K562 (cell line): ENCODE measurements around the gene ZNF562. TPM values are rescaled to one million over a fixed set of nuclear protein-coding genes. Genes with fewer than 3 reads are reported as not detected.

ENCODE experiments used
- ATAC-seq: fragments of 200-7000 bp; cut with Tn5 transposase; 3 replicates; pipeline ENCODE4 v1.9.1; 2020; ENCODE audit warnings: moderate library complexity
- BruUV-seq: library from RNA; stranded (reverse); fragments of 400-500 nt; replicated peaks from 2 replicates; lab custom pipeline; 2021; lab: Mats Ljungman, UMichigan
- CTCF ChIA-PET: fragments of 300-600 bp; formaldehyde crosslinking; extraction: SDS; loops from one replicate; lab custom pipeline; 2021; ENCODE audit warnings: low intra/inter-chr PET ratio; lab: Yijun Ruan, JAX
- POLR2A ChIA-PET: fragments of 300-600, 350-650 bp; sonication (Branson Sonifier 250); formaldehyde crosslinking; extraction: SDS; loops from one replicate; lab custom pipeline; 2021; ENCODE audit warnings: antibody characterized with exemption, inconsistent platforms; lab: Yijun Ruan, JAX
- DNase-seq, 4 experiments: peaks; one replicate each; pipeline versions ENCODE4 v3.0.0 to v3.0.0-alpha.2; 2011 to 2018; ENCODE audit warnings: low spot score in 3 of 4, mixed read lengths in 3 of 4; ENCODE audit errors: extremely low read depth in 1 of 4
- FAIRE-seq: peaks from 2 replicates; lab custom pipeline; 2011; peaks lifted over from hg19 to GRCh38; lab: Jason Lieb, UNC
- H2AFZ ChIP-seq: 2 replicates; pipeline ENCODE4 v1.6.0; 2011; ENCODE audit warnings: low read depth, low read length, control low read depth, inconsistent platforms
- H3K27ac ChIP-seq: fragments of 200-600 bp; 3 replicates; pipeline ENCODE4 v1.8.0; 2011; ENCODE audit warnings: low read depth, mild to moderate bottlenecking, control low read depth, inconsistent platforms, low read length, moderate library complexity, mixed read lengths; ENCODE audit errors: extremely low read depth
- H3K27me3 ChIP-seq, 2 experiments: fragments of 300-600 bp in 1 of 2; 2 replicates in 1 of 2; 3 replicates in 1 of 2; pipeline versions ENCODE4 v1.6.0 to v1.8.0; 2011; ENCODE audit warnings: inconsistent platforms in 2 of 2, low read length in 2 of 2, mild to moderate bottlenecking in 1 of 2, mixed read lengths in 1 of 2, moderate library complexity in 1 of 2; ENCODE audit not compliant: control insufficient read depth in 2 of 2, insufficient read depth in 2 of 2
- H3K36me3 ChIP-seq: fragments of 300-600 bp; 3 replicates; pipeline ENCODE4 v1.8.0; 2011; ENCODE audit warnings: mild to moderate bottlenecking, low read length, inconsistent platforms; ENCODE audit not compliant: control insufficient read depth, insufficient read depth
- H3K4me1 ChIP-seq, 2 experiments: fragments of 200-600 bp in 1 of 2; replicated peaks in 1 of 2; 2 replicates in 1 of 2; 3 replicates in 1 of 2; pipeline versions ENCODE4 v1.5.1 to v1.8.0; 2011; ENCODE audit warnings: inconsistent platforms in 2 of 2, low read length in 2 of 2, mild to moderate bottlenecking in 1 of 2, mixed read lengths in 1 of 2, moderate library complexity in 1 of 2; ENCODE audit not compliant: control insufficient read depth in 2 of 2, insufficient read depth in 2 of 2
- H3K4me2 ChIP-seq: 2 replicates; pipeline ENCODE4 v1.6.1; 2011; ENCODE audit warnings: low read length, control low read depth, inconsistent platforms, mixed read lengths; ENCODE audit not compliant: insufficient read depth
- H3K4me3 ChIP-seq: fragments of 200-600 bp; sonication (generic), shearing (Covaris generic); 2 replicates; pipeline ENCODE4 v1.5.1; 2016; ENCODE audit warnings: control low read depth, inconsistent platforms
- H3K79me2 ChIP-seq: fragments of 200-600 bp; 3 replicates; pipeline ENCODE4 v1.8.0; 2011; ENCODE audit warnings: low read length, inconsistent platforms; ENCODE audit not compliant: control insufficient read depth, insufficient read depth
- H3K9ac ChIP-seq, 2 experiments: 2 replicates each; pipeline versions ENCODE4 v1.6.0 to v1.6.1; 2011; ENCODE audit warnings: low read depth in 2 of 2, low read length in 2 of 2, control low read depth in 1 of 2, inconsistent platforms in 1 of 2, mild to moderate bottlenecking in 1 of 2, mixed read lengths in 1 of 2; ENCODE audit not compliant: insufficient read depth in 1 of 2
- H3K9me1 ChIP-seq: one replicate; pipeline ENCODE4 v1.6.0; 2011; ENCODE audit warnings: inconsistent platforms, mild to moderate bottlenecking, low read length, moderate library complexity; ENCODE audit not compliant: control insufficient read depth, insufficient read depth
- H3K9me3 ChIP-seq: replicated peaks from 2 replicates; pipeline ENCODE4 v1.5.1; 2011; ENCODE audit warnings: low read depth, low read length, inconsistent platforms; ENCODE audit not compliant: control insufficient read depth, insufficient read depth
- H4K20me1 ChIP-seq: replicated peaks from 2 replicates; pipeline ENCODE4 v1.6.1; 2011; ENCODE audit warnings: low read length, inconsistent platforms, mixed read lengths; ENCODE audit not compliant: control insufficient read depth, insufficient read depth
- CBX3 ChIP-seq, 2 experiments: IDR thresholded peaks; 1 replicate in 1 of 2; 2 replicates in 1 of 2; pipeline ENCODE4 v1.6.1; 2012; ENCODE audit warnings: inconsistent platforms in 2 of 2, low read length in 2 of 2, borderline replicate concordance in 1 of 2, control low read depth in 1 of 2
- CHCHD3 ChIP-seq: fragments of 250-450 bp; sonication (Bioruptor Pico); IDR thresholded peaks from 2 replicates; pipeline ENCODE4 v2.1.2; 2022; ENCODE audit warnings: mild to moderate bottlenecking
- CTCFL ChIP-seq: IDR thresholded peaks from 2 replicates; pipeline ENCODE4 v1.6.1; 2011; ENCODE audit warnings: borderline replicate concordance, low read depth, mild to moderate bottlenecking, moderate library complexity, low read length; ENCODE audit not compliant: insufficient read depth, poor library complexity, severe bottlenecking
- FOXM1 ChIP-seq, 2 experiments: fragments of 450-650 bp in 1 of 2; sonication (generic) in 1 of 2; formaldehyde crosslinking in 1 of 2; IDR thresholded peaks; 2 replicates each; pipeline versions ENCODE4 v1.6.1 to v1.9.0; 2017 to 2022; ENCODE audit warnings: low read depth in 2 of 2, mild to moderate bottlenecking in 2 of 2, missing genetic modification reagents in 1 of 2, moderate library complexity in 1 of 2
- KDM5B ChIP-seq: fragments of 200-600 bp; sonication (generic); IDR thresholded peaks from 2 replicates; pipeline ENCODE4 v1.6.1; 2012; ENCODE audit warnings: low read depth, mild to moderate bottlenecking, moderate library complexity, low read length, control low read depth, inconsistent platforms; ENCODE audit not compliant: insufficient replicate concordance
- KLF1 ChIP-seq: fragments of 450-650 bp; IDR thresholded peaks from 2 replicates; pipeline ENCODE4 v1.6.1; 2016; ENCODE audit warnings: missing genetic modification characterization, missing compliant biosample characterization
- LARP7 ChIP-seq: fragments of 450-650 bp; IDR thresholded peaks from 2 replicates; pipeline ENCODE4 v1.6.1; 2016
- MCM7 ChIP-seq, 2 experiments: fragments of 450-650 bp; IDR thresholded peaks; 2 replicates each; pipeline ENCODE4 v1.6.1; 2016 to 2018
- MIER1 ChIP-seq: fragments of 450-650 bp; IDR thresholded peaks from 2 replicates; pipeline ENCODE4 v1.6.1; 2016; ENCODE audit warnings: antibody characterized with exemption, mild to moderate bottlenecking, low read depth
- NCOR1 ChIP-seq: fragments of 450-650 bp; IDR thresholded peaks from 2 replicates; pipeline ENCODE4 v1.6.1; 2016; ENCODE audit warnings: mild to moderate bottlenecking, moderate library complexity
- RBBP5 ChIP-seq: fragments of 200-600 bp; sonication (generic); IDR thresholded peaks from 2 replicates; pipeline ENCODE4 v1.6.1; 2012; ENCODE audit warnings: borderline replicate concordance, mild to moderate bottlenecking, low read length, control low read depth, inconsistent platforms; ENCODE audit not compliant: insufficient read depth, poor library complexity, severe bottlenecking
- SRSF3 ChIP-seq: fragments of 200-400 bp; formaldehyde crosslinking; IDR thresholded peaks from 2 replicates; pipeline ENCODE4 v1.6.1; 2016; ENCODE audit warnings: mild to moderate bottlenecking, low read length, moderate library complexity; ENCODE audit not compliant: insufficient read depth
- ZZZ3 ChIP-seq: fragments of 450-650 bp; IDR thresholded peaks from 2 replicates; pipeline ENCODE4 v1.6.1; 2016; ENCODE audit warnings: antibody characterized with exemption, mild to moderate bottlenecking, moderate library complexity
- WGBS: fragments of 100-300 bp; shearing (Covaris generic); methylation state at CpG from one replicate; pipeline ENCODE4 v1.1.6; 2016; ENCODE audit warnings: low coverage, mixed read lengths; ENCODE audit not compliant: insufficient coverage; ENCODE audit errors: missing lambda C conversion rate; 5-methylcytosine and 5-hydroxymethylcytosine counted together
- in situ Hi-C: fragments of 300-500 bp; cut with MboI; formaldehyde crosslinking; loops from 4 replicates; pipeline ENCODE4 v1.15.0; 2018; ENCODE audit warnings: inconsistent platforms, mixed read lengths
- intact Hi-C: fragments of 100-400 bp; cut with micrococcal nuclease; formaldehyde crosslinking; loops from 2 replicates; pipeline ENCODE4 v1.14.2; 2022
- polyA plus RNA-seq, 8 experiments: library from polyadenylated mRNA; depleted of rRNA in 4 of 8; stranded (reverse) in 5 of 8; unstranded in 3 of 8; fragments of >200 nt; fragmentation: Nextera tagmentation in 2 of 8; fragmentation: Illumina TruSeq in 1 of 8; extraction: Ambion mirVana in 2 of 8; extraction: Trizol in 1 of 8; gene quantifications; 2 replicates each; pipeline versions ENCODE4 v1.2.1 to v1.2.3, GENCODE V29; 2011 to 2014; ENCODE audit warnings: inconsistent platforms in 1 of 8, missing spikeins in 1 of 8
- total RNA-seq, 7 experiments: library from RNA; depleted of rRNA in 6 of 7; stranded (reverse); fragments of >200 nt in 6 of 7; fragmentation: Illumina TruSeq in 2 of 7; extraction: Trizol in 2 of 7; gene quantifications; 2 replicates each; pipeline versions ENCODE4 v1.2.1 to v1.2.3, GENCODE V29; 2011 to 2021; ENCODE audit warnings: low replicate concordance in 1 of 7
- TF ChIP-seq, protein P1 (sequence below): fragments of 200-800 bp; sonication (Bioruptor generic); IDR thresholded peaks from 2 replicates; pipeline ENCODE4 v1.6.1; 2017; ENCODE audit warnings: missing genetic modification characterization, missing compliant biosample characterization
- TF ChIP-seq, protein P2 (sequence below): fragments of 450-650 bp; formaldehyde crosslinking; IDR thresholded peaks from 2 replicates; pipeline ENCODE4 v1.4.0; 2022; ENCODE audit warnings: missing genetic modification characterization

ZNF562 gene
- total and polyA plus RNA-seq, 9 of the 15 experiments (the other 6 are each of a cell fraction or from before 2014, with no cell fraction given), result 11.8 to 46.9 (median 20.8) TPM

GRCh38 chr19:9709305-9709704 is 34.4 kb upstream of the ZNF562 start:
- no peak overlapping the region for H3K9ac ChIP-seq
- H3K27ac ChIP-seq, result no peak overlapping the region
- H2AFZ ChIP-seq, result no peak overlapping the region
- ChIA-PET CTCF (no interaction called here), POLR2A (interaction anchor here (1.6 kb wide), 1 partner anchor 16 kb away, joined by 4 read pairs; no protein-coding TSS in a partner anchor)
- no peaks in the 10 kb centered on the region for H3K79me2 ChIP-seq
- intact Hi-C loops (no loop called here), in situ Hi-C loops (no loop called here)
- H4K20me1 ChIP-seq, result no peaks in the 10 kb centered on the region
- H3K9me3 ChIP-seq, result peaks cover 4% of the 10 kb centered on the region; the same call in 1 of the 2 replicates
- no peak for ATAC-seq
- H3K36me3 ChIP-seq, result no peaks in the 10 kb centered on the region
- no peak overlapping the region for H3K4me2 ChIP-seq
- BruUV-seq, result no TSS peak
- H3K9me1 ChIP-seq, result no peaks in the 10 kb centered on the region
- no peak overlapping the region for H3K4me3 ChIP-seq
- H3K27me3 ChIP-seq, result no peaks in the 10 kb centered on the region
- WGBS, result 0% methylated on average over 1 of the region's 1 CpG
- DNase-seq, result no peak
- TF ChIP-seq RBBP5 (no peak), MCM7 (IDR thresholded peaks at IDR 0.05) (no peak), MIER1 (no peak), CBX3 (IDR thresholded peaks at IDR 0.05; ENCODE audit: borderline replicate concordance in 1 of 2, low read length in 2 of 2) (no peak), CHCHD3 (CRISPR knock-in tag) (no peak), LARP7 (no peak), SRSF3 (no peak), KLF1 (tag) (no peak), KDM5B (no peak), NCOR1 (no peak), ZZZ3 (no peak), CTCFL (no peak), FOXM1 (IDR thresholded peaks at IDR 0.05; ENCODE audit: low read depth) (no peak), FOXM1 (CRISPR knock-in tag; IDR thresholded peaks at IDR 0.05; ENCODE audit: low read depth) (no peak)
- TF ChIP-seq, protein P1, sequence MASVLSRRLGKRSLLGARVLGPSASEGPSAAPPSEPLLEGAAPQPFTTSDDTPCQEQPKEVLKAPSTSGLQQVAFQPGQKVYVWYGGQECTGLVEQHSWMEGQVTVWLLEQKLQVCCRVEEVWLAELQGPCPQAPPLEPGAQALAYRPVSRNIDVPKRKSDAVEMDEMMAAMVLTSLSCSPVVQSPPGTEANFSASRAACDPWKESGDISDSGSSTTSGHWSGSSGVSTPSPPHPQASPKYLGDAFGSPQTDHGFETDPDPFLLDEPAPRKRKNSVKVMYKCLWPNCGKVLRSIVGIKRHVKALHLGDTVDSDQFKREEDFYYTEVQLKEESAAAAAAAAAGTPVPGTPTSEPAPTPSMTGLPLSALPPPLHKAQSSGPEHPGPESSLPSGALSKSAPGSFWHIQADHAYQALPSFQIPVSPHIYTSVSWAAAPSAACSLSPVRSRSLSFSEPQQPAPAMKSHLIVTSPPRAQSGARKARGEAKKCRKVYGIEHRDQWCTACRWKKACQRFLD, result no peak
- TF ChIP-seq, protein P2, sequence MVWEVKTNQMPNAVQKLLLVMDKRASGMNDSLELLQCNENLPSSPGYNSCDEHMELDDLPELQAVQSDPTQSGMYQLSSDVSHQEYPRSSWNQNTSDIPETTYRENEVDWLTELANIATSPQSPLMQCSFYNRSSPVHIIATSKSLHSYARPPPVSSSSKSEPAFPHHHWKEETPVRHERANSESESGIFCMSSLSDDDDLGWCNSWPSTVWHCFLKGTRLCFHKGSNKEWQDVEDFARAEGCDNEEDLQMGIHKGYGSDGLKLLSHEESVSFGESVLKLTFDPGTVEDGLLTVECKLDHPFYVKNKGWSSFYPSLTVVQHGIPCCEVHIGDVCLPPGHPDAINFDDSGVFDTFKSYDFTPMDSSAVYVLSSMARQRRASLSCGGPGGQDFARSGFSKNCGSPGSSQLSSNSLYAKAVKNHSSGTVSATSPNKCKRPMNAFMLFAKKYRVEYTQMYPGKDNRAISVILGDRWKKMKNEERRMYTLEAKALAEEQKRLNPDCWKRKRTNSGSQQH (CRISPR knock-in tag), result no peak
- no peaks in the 10 kb centered on the region; a peak in 1 of 5 replicates for H3K4me1 ChIP-seq
- no peak for FAIRE-seq
